T-helper 1 cell treated with Interleukin-12 subunit alpha and Interleukin-12 subunit beta and Interleukin-4 antibody, amounts not matched to agents 30 ng/mL and 1 ng/mL, for 36 hours (primary cell): ENCODE data around the gene GPR146. TPM values are rescaled to one million over a fixed set of nuclear protein-coding genes. Genes with fewer than 3 reads are reported as not detected.
"Not testable (repeated sequence)": the region's sequence is repeated elsewhere in the genome, so short reads cannot be mapped to it uniquely, and the experiment has no call there.

ENCODE experiments used
- intact Hi-C: fragments of 100-400 bp; cut with micrococcal nuclease; formaldehyde crosslinking; loops from one replicate; pipeline ENCODE4 v1.15.1; 2024
- total RNA-seq: library from RNA; stranded (reverse); gene quantifications from 2 replicates; pipeline ENCODE4 v1.2.3, GENCODE V29; 2022

GPR146 gene
- total RNA-seq, 1 donor from 2014 or later: 14.5 TPM

DNA sequence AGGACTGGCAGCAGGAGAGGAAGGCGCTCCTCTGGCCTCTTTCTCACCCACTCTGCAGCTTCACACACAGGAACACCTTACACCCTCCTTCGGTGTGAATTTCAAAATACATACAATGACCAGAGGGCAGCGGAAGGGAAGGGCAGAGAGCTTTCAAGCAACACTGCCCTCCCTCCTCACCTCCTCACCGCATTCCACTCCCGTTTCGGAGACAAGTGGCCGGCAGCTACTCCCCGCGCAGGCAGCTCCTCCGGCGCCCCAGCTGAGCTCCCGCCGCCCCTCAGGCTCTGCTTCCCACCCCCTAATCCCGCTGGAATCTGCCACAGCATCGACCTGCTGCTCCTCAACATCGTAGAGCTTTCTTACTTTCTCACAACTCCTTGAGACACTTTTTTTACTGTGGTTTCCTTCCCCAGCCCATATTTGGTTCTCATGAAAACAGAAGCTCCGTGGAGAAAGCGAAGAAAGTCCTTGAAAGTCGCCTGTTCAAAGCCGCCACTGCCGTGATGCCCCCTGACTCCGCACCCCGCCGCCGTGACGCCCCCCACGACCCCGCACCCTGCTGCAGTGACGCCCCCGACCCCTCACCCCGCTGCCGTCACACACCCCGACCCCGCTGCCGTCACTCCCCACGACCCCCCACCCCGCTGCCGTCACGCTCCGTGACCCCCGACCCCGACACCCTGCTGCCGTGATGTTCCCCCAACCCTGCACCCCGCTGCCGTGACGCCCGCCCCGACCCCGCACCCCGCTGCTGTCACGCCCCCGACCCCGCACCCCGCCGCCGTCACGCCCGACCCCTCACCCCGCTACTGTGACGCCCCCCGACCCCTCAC is 29.0 kb downstream of the GPR146 start:
- intact Hi-C loops: no loop called here

DNA sequence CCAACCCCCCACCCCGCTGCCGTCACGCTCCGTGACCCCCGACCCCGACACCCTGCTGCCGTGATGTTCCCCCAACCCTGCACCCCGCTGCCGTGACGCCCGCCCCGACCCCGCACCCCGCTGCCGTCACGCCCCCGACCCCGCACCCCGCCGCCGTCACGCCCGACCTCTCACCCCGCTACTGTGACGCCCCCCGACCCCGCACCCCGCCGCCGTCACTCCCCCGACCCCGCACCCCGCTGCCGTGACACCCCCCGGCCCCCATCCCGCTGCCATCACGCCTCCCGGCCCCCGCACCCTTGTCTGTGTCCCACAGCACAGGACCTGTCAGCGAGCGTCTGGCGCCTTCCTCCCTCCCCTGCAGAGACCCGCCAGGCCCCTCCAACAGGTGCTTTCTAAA is 29.7 kb downstream of the GPR146 start:
- intact Hi-C loops: not testable (repeated sequence)

DNA sequence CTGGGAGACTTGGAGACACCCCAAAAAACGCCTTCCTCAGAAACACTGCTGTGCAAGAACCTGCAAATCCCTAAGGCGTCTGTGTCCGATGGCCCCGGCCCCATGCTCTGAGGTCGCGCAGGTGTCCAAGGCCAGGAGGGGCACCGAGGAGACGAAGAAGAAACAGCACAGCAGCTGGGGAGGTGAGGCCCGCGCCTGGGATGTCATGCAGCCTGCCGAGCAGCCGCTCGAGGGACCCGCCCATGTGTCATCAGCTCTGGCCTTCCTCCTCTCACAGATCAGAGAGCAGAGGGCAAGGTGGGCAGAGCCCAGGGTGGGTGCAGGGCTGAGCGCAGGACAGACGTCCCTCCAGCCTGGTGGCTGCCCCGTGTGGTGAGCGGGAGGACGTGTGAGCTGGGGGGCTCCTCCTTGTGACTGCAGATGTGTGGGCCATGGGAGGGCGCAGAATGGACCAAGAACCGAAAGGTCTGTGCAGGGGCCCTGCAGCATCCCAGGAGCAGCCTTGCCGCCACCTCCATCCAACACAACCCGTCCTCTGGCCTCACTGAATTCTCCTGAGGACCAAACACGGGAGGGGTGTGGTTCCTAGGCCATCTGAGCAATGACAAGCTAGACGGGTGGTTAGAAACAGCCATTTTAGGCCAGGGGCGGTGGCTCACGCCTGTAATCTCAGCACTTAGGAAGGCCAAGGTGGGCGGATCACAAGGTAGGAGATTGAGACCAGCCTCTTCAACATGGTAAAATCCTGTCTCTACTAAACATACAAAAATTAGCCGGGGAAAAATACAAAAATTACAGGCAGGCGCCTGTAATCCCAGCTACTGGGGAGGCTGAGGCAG is 30.5 kb downstream of the GPR146 start:
- intact Hi-C loops: no loop called here

GRCh38 chr7:1076184-1077072 is 32.1 kb downstream of the GPR146 start:
- intact Hi-C loops: no loop called here

- intact Hi-C loops: no loop called here
Measured at GRCh38 chr7:1078519-1078918, 34.2 kb downstream of the GPR146 start.

GRCh38 chr7:1078985-1079384 is 34.6 kb downstream of the GPR146 start:
- intact Hi-C loops: no loop called here

DNA sequence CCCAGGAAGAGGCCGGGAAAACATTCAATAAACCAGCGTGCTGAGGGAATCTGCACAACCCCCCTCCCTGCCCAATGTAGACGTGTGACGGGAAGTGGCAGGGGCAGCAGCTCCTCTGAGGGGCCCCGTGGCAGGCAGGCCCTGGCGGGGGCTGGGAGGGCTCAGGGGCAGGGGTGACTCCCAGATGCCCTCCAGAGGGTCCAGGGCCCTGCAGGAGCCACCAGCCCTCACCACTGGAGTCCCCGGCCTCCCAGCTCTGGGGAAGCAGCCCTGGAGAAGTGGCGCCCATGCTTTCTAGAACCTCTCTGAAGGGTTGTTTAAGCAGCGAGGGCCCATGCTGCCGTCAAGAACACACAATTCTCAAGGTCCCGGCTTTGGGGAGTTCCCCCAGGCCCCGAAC is 35.2 kb downstream of the GPR146 start:
- intact Hi-C loops: no loop called here

DNA sequence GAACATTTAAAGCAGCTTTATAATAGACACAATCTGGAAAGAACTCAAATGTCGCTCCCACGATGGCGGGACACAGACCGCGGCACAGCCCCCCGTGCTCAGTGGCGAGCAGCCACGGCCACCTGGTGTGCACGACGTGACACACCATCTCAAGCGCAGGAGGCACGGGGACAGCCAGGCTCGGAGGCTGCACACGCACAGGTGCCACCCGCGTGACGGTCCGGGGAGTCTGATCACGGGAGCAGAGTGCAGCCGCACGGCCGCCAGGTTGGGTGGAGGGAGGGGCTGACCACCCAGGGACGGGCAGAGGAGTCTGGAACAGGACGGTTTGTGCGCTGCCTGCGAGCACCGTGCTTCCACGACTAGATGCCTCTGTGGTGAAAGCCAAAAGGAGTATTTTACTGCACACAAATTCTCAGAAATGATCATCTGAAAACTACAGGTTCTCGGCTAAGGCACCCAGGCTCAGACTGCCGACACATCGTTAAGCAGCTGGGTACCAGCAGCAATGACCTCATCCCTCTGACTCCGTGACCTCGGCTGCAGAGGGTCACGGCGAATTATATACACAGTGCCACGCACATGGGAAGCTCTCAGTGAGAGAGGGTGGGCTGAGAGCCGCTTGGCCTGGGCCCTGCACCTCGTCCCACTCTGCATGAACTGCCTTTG is 36.0 kb downstream of the GPR146 start:
- intact Hi-C loops: no loop called here

GRCh38 chr7:1080921-1081255 is 36.5 kb downstream of the GPR146 start:
- intact Hi-C loops: no loop called here

GRCh38 chr7:1081336-1081735 is 37.0 kb downstream of the GPR146 start:
- intact Hi-C loops: no loop called here

- intact Hi-C loops: no loop called here
Measured at GRCh38 chr7:1081931-1082401, 37.6 kb downstream of the GPR146 start.

GRCh38 chr7:1083729-1084657 is 39.6 kb downstream of the GPR146 start:
- intact Hi-C loops: no loop called here

DNA sequence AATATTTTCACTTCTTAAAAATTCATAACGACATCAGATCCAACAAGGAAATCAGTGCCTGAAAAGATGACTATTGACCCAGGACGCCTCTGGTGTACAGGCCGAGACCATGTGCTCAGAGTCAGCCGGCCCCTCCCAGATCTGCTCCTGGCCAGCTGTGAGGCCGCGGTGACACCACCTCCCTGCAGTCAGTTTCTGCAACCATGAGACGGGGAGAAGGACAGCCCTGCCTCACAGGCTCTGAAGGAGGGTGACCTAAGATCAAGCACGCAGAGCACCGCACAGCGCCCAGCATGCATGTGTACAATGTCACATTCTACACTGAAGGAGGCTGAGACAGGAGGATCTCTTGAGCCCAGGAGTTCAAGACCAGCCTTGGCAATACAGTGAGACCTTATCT is 40.9 kb downstream of the GPR146 start:
- intact Hi-C loops: no loop called here

- intact Hi-C loops: no loop called here
Measured at GRCh38 chr7:1085910-1086421, 41.6 kb downstream of the GPR146 start.

GRCh38 chr7:1086588-1087464 is 42.5 kb downstream of the GPR146 start:
- intact Hi-C loops: loop anchor here (1.0 kb wide), 3 partner anchors 51 to 89 kb away; a partner anchor contains a TSS

DNA sequence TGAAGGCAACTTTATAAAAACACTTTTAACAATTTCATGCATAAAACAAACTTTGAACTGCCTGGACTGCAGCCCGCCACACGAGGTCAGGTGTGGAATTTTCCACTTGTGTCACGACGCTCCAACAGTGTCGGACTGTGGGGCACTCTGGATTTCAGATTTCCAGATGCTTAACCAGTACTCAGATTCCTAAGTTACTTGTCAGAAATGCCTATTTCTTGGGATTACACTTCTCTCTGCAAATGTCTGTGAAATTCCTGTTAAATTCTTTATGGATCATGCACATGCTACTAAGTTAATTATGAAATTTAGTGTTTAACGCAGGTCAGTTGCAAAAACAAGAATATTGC is 43.1 kb downstream of the GPR146 start:
- intact Hi-C loops: loop anchor here (1.0 kb wide), 3 partner anchors 51 to 89 kb away; a partner anchor contains a TSS

DNA sequence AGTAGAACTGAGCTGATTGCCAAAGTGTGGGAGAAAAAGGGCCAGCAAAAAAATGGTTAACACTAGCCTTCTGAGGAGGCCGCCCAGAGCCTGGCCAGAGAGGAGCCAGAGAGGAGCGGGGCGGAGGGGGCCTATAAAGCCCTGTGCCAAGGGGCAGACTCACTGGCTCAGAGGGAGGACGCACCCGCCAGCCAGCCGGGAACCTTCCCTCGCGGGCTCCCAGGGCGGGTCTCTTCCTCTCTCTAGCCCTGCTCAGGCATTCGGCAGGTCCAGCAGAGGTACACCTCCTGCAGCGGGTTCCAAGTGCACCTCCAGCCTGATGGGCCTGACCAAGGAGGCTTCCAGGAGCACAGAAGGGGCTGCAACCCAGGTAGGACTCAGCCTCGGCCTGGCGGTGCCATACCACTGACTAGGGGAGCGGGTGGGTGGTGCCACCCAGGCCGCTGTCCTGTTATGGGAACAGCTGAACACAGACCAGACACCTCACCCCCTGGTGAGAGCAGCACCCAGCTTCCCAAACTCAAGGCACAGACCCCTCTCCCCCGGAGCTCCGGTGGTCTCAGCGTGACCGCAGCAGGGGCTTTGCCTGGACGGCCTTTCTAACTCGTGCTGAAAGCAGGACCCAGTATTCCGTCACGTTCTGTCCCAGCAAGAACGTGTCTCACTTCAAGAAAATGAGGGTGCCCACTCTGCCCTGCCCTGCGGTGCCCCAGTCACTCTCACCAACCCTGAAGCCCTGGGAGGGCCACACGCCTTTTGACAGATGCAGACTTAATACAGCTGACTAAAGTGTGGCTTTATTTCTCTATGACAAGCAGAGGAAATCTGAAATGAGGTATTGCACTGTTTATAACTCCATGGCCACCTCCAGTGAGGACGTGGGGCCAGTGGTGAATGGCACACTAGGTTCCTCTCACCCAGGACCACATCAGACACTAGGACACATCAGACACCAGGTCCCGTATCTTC is 43.9 kb downstream of the GPR146 start, which contains the start of gene GPER1:
GPER1 (plus strand) TSS at position 162 of the 969 bp plus-strand sequence. CDS start 3,616 bp downstream, outside the sequence.
- intact Hi-C loops: loop anchor here (1.0 kb wide), 3 partner anchors 50 to 88 kb away; a partner anchor contains a TSS
